Measurements from ENCODE around the gene LYZL2.
"Not testable (repeated sequence)": the region's sequence is repeated elsewhere in the genome, so short reads cannot be mapped to it uniquely, and the experiment has no call there.

Gene LYZL2

DNA sequence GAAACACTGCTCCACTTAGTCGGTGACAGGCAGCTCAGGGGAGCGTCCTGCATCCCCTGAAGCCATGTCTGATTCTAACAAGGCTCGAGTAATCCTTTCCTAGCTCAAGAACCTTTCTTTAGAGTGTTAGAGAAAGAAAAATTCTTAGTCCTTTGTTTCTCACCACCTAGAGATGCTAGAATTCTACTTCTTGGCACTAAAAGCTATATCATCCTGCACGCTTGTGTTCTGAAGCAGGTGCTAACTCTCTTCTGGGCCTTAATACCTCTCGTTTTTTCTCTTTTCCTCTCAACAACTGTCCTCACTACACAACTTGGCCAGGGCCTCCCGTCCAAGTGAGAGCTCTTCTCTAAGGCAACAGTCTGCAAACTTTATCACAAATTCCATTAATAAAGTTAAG is at the start of gene LYZL2:
Gene LYZL2, minus strand, starts transcription at position 101 of the 400 bp plus-strand sequence. CDS start 2,838 bp downstream, outside the sequence.
- DNase-seq, result no peak

DNA sequence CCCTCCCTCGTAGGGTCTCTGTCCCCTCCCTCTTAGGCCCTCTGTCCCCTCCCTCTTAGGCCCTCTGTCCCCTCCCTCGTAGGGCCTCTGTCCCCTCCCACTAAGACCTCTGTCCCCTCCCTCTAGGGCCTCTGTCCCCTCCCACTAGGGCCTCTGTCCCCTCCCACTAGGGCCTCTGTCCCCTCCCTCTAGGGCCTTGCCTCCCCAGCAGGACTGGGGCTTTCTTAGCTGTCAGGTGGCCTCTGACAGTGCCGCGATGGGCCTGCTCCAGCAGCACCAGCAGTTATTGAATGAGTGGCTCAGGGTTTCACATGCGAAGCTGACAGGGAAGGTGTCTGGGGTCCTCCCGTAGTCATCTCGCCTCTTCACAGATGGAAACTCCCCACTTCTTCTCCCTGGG is 48.1 kb upstream of the LYZL2 start:
- not testable (repeated sequence) for DNase-seq

DNA sequence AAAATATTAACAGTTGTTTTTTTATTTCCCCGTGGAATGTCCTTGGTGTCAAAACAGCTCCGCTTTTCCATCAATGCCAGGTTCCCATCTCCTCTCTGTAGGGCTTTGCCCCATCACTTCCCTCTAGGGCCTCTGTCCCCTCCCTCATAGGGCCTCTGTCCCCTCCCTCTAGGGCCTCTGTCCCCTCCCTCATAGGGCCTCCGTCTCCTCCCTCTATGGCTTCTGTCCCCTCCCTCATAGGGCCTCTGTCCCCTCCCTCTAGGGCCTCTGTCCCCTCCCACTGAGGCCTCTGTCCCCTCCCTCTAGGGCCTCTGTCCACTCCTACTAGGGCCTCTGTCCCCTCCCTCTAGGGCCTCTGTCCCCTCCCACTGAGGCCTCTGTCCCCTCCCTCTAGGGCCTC is 47.6 kb upstream of the LYZL2 start:
- not testable (repeated sequence) for DNase-seq

DNA sequence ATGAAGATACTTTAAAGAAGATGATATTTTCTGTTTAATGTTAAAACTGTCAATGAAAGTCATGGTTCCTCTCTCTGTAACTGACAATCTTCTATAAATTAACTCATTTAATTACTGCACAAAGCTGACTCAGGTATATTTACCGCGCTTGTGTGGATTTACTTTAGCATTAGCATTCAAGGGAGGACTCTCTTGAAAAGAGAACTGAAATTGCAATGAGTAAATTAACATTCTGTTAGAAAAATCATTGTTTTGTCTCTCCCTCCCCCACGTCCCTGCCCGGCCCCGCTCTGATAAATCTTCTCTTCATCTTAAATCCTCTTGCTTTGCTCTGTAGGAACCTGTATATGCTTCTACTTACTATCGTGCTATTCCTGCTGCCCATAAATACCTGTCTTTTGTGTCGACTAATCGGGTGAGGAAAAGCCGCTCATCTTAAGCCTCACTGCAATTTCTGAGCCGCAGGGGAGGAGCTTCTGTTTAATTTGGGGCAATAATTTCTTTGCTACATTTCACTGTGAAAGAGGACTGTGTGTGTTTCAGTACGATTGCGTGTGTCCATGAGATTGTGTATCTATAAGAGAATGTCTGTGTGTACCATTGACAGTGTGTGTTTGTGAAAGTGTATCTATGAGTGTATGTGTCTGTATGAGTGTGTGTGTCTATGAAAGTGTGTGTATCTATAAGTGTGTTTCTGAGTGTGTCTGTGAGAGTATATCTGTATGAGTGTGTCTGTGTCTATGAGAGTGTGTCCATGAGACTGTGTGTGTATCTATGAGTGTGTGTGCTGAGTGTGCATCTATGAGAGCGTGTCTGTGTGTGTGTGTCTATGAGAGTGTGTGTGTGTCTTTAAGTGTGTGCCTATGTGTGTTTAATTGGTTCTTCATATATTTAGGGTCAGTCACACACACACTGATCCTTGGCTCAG is 46.5 kb upstream of the LYZL2 start:
- DNase-seq, result no peak

DNA sequence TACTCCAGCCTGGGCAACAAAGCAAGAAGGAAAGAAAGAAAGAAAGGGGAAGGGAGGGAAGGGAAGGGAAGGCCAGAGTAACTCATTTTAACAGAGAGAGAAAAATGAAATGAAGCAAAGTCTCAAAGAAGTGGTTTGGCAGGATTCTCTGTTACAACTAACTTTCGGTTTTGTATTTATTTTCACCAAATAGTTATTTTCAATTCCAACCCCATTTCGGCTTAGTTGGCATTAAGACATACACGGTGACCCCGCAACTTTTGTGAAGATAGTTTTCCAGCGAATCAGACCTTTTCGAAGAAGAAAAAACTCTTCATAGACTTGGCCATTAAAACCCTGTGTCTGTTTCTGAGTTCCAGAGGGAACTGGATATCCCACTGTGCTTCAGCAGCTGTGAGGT is 45.2 kb upstream of the LYZL2 start:
- no peak for DNase-seq

DNA sequence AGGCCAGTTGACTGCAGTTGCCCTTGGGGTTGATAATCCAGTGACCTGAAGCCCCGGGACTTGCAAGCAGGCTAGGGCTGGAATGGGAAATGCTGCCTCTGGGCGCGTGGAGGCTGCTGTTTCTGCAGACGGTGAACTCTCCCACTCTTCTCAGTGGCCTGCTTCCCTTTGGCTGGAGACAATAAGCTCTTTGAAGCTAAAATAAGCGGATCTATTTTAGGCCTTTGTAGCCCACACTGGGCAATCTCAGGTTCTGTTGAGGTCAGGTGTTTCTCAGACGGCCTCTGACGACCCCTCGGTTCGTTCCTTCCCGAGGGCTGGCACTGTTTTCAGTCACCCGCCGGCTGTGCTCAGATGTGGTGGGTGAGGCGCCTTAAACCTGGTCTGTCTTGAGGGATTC is 43.7 kb upstream of the LYZL2 start:
- DNase-seq, result not testable (repeated sequence)

DNA sequence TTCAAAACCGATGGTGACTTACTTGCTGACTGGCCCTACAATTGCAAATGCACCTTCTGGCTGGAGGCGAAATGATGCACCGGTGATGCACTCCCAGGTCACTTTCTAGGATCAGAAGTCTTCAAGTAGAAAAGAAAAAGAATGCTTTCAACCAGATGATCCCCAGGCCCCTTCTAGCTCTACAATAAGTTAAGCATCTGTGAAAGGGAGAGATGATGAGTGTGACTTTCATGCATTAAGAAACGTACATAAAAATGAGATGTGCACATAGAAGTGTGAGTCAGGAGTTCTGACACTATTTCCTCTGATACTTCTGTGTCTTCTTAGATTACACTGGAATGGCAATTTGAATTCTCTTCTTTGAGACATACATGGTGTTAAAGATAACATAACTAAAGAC is 42.8 kb upstream of the LYZL2 start:
- DNase-seq, result not testable (repeated sequence)

DNA sequence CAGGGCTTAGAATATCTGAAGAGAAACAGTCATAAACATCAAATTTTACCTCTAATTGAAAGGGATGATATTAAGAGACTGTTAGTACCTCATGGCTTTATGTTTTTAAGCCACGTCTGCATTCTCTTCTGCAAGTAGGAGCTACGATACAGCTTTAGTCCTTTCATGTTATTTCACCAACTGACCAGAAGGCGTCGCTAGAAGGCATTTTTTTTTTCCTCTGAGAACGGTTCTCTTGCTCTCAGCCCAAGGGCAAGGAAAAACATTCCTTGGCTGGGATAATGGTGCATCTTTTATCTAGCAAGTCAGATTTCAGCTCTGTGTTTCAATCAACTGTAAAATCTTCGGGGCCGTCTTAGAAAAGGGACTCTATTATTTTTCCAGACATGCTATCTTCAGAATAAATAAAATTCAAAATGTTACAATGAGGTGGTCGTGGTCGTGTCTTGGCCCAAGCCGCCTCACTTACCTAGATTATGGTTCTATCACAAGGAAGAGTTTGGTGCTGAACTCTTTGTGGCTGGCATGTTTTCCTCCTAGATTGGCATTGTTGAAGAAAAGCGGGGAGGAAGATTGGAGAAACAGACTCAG is 41.6 kb upstream of the LYZL2 start:
- peak; percentile 19 to 53 for DNase-seq

DNA sequence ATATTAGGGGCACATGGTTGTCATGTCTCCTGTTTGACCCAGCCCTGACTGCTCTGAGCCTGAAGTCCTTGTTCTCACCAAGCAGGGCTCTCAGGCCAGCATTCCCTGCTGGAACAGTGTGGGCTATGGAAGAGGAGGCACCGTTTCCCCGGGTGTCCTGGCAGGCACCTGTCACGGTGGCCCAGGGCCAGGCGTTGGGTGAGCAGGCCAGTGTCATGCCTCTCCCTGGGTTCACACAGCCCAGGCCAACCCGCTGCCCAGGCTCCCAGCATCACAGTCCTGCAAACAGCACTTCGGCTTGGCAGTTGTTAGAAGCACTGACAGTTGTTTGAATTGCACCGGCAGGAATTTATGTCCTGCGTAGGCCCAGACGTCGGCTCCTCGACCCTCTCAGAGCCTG is 38.4 kb upstream of the LYZL2 start:
- not testable (repeated sequence) for DNase-seq

DNA sequence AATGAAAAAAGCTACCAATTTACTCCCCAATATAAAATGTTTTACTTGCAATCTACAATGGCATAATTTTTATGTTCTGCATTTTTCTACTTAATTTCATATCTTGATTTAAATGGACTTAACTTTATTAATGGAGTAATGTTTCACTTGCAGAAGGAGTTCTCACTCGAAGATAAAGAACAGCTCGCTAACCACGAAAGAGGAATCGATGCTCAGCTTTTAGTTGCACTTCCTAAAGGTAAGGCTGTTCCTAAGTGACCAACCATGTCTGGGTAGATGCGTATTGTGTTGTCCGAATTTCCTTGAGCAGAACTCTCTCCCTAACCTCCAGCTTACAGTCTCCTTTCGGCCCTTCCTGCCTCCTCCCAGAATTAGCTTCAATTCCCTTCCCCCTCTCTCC is 33.9 kb upstream of the LYZL2 start:
- DNase-seq, result not testable (repeated sequence)

DNA sequence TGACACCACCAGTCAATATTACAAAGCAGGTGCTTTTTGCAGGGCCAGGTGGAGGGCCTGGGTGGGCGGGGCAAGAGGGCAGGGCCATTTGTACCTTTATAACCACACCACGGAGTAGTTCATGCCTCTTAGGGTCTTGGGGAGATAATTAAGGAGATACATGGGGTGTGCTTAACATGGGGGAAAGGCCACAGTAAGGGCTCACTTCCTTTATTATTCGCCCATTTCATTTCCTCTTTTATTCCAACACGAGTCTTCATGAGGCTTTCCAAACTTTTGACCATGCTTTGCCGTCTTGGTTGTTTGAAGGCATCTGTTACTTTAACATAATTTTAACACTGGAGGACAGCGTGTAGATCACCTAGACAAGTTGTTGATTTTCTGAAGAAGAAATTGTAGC is 33.3 kb upstream of the LYZL2 start:
- no peak for DNase-seq

DNA sequence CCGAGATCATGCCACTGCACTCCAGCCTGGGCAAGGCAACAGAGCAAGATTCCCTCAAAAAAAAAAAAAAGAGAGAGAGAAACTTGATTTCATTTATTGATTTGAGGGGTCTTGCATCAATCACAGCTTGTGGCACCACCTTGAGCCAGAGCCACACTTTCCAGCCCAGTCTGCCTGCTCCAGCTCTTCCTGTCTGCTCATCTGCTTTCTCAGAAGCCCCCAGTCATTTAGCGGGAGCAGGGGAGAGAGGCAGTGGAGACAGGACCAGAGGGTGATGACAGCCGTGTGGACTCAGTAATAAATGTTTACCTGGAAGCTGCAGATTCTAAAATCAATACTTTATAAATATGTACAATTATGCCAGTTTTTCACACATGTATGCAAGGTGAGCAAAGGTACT is 30.8 kb upstream of the LYZL2 start:
- DNase-seq, result not testable (repeated sequence)

DNA sequence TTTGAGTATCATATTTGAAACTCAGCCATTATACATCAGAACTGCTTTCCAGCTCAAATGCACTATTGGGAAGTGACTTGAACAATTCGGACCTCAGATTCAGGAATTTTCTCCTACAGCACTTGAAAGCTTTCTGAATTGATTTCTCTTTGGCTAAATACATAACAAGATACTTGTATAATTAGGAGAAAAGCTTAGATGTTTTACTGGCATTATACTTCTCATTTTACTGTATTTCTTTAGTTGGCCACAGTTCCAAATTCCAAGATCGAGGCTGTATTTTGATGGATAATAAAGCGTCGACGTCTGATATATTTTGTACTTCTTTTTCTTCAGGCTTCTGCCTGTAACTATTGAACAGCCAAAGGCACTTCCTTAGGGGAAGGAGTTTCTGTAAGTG is 26.7 kb upstream of the LYZL2 start:
- DNase-seq, result no peak

DNA sequence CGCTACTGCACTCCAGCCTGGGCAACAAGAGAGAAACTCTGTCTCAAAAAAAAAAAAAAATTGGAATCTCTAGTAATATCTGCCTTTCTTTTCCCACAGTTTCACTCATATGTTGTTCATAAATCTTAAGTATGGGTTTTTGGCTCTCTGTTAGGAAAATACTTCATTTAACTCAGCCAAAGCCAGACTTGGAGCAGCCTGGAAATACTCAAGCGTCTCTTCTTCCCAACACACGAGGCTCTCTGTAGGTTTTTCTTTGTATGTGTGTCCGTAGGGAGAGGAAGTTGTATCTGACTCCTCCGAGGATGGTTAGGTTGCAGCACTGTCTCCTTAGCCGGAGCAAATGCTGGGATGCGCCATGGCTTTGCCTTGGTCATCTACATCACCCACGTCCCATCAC is 25.4 kb upstream of the LYZL2 start:
- not testable (repeated sequence) for DNase-seq

DNA sequence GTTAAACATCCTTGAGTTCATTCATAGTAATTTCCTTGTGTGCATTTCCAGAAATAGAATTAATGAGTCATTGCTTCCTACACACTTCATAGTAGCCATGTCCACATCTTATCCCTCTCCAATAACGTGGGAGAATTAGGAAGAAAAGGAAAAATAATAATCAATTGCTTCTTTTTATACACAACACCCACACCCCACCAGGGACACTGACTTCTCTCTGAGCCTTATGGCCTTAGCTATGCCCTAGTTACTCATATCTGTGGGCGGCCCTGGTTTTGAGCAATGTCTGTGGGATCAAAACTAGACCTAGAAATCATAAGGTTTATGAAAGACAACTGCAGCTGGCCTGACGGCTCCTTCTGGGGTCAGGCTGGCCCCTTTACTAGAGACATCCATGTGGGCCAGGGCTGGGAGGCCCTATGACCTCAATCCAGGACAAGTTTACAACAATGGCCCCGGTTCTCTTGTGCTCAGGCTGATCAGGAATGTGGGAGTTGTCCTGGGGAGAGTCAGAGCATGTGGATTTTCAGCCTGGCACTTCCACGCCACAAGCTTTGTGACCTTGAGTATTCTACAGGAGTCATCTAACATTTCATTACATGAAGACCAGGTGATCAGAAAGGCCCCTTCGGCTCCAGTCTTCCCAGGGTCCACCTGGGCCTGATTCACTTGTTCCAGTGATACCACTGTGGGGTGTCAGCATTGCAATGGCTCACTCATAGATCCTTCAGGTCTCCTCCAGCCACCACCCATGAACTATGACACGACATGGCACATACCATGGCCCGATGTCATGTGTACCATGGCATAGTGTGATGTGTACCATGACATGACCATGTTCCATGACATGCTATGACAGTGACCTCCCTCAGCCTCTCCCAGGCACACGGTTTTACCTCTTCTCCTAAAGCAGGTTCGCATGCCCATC is 22.2 kb upstream of the LYZL2 start:
- not testable (repeated sequence) for DNase-seq

DNA sequence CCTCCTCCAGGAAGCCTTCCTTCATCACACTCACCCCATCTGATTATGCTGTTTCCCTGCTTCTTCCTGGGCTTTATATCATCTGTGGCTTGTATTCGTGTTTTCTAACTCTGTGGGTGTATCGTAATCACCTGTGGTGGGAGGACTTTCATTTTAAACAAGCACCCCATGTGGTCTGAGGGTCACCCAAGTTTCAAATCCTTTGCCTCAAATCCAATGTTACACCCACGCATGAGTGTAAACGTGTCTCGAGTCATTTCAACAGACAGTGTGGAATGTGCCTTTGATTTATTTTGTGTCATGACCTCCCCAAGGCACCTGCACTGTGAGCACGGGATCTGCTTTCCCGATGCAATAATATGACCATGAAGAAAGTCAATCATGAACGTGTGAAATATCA is 17.5 kb upstream of the LYZL2 start:
- no peak for DNase-seq

DNA sequence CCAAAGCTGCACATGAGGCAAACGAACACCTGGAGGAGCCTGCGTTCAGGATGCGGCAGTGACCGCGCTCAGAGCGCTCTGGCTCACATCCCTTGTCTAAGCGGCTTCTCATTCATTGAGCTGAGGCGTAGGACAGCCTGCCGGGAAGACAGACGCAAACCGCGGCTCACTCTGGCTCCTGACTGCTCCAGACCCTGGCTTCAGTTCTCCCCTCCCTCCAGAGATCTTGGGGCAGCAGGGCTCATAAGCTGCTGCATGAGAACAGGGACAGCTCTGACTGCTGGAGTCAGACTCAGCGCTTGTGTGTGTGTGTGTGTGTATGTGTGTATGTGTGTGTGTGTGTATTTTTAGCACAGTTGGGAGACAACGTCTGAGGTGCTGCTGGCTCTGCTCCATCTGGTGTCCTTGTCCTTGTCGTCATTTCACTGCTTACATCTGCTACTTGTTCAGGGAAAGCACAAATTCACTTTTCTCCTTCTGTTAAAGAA is 15.8 kb upstream of the LYZL2 start:
- DNase-seq, result peak; percentile 1 to 52

DNA sequence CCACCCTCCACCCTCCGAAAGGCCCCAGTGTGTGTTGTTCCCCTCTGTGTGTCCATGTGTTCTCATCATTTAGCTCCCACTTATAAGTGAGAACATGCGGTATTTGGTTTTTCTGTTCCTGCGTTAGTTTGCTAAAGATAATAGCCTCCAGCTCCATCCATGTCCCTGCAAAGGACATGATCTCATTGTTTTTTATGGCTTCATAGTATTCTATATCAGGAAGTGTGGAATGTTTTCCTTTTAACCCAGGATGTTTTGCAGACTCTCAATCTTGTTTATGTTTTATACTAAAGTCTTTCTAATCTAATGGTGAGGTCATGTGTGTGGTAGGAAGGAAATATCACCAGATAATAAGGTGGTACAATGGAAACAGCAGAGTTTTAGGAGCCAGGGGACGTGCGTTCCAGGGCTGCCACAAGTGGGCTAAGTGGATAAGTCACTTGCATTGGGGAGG is 14.9 kb upstream of the LYZL2 start:
- DNase-seq, result not testable (repeated sequence)

DNA sequence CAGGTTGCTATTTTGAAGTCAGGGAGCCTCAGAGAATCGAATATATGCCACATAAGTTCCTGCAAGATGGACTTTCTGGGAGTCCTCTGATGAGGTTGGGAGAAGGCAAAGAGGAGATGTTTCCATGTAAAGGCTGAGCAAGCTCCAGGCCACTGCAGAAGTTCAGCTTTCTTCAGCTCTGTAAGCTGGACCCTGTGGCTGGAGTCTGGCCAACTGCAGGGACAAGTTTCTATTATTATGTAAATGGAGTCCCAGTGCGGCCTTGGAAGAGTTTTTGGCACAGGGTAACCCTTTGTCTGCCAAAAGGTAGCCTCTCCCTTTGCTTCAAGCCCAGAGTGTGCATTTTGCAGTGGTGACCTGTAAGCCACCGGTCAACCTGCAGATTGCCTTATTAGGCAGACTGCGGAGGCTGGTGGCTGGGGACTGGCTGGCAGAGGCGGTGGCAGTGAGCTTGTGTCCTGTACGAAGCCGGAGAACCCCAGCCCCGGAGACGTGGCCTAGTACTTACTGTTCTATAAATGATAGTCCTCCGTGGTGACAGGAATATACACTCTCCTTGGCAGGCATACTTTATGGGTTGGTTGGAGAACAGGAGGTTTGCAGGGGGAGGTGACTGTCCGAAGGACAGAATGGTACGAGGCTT is 14.1 kb upstream of the LYZL2 start:
- not testable (repeated sequence) for DNase-seq

DNA sequence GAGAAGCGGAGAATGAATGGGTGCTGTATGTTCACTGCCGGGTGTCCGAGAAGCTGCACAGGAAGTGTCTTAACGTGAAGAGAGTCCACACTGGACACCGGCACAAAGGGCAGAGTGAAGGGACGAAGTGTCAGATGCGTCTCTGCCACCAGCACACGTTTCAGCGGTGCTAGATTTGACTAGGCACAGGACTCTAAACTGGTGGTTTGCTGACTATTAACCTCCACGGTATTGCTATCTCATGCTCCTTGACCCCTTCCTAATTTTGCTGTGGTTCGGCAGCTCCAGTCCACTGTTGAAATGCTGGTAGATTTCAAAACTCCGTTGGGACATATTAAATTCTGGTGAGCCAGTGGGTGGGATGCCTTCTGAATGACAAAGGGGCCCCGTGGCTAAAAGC is 13.3 kb upstream of the LYZL2 start:
- DNase-seq, result not testable (repeated sequence)

DNA sequence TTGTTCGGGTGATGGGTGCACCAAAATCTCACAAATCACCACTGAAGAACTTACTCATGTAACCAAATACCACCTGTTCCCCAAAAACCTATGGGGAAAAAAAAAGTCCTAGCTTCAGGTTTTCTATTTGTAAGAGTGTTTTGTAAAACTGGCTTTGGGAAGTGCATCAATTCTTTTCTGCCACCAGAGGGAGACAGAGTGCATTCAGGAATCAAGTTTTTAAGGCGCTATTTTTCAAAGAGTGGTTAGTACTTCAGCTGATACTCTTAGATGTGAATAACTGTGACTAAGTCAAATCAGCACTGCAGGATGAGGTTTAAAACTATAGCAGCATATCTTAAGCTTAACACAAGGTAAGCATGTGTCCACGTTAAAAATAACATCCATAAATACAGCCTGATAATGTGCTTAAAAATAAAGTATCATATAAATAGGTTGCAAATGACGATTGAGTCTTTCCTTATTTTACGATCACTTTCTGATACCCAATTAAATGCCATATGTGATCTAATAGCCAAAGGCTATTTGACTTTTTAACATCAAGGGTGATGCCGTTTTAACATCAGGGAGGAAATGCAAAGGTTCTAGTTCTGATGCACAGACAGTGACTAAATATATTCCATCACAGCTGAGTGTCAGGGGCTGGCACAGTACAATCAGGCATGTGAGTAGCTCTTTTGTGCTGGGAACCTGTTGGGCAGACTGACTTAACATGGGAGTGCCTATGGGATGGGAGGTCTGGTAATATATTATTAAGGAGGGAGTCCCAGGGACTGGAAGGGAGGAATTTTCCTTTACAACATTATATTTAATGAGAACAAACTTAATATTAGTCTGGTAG is 10.6 kb upstream of the LYZL2 start:
- peak in 1 of 2 experiments; percentile 38 for DNase-seq

All from NCI-H526 (cell line).